Measurements from ENCODE around the gene PTH1R.

PTH1R gene

GRCh38 chr3:46934072-46934471 is 56.6 kb downstream of the PTH1R start:
- no peak for DNase-seq

GRCh38 chr3:46934498-46935167 is 57.1 kb downstream of the PTH1R start:
- no peak for DNase-seq

- DNase-seq = no peak
These were observed 57.8 kb downstream of the PTH1R start for GRCh38 chr3:46935168-46935858.

- DNase-seq = no peak
These were observed 58.6 kb downstream of the PTH1R start for GRCh38 chr3:46935989-46936558.

GRCh38 chr3:46936733-46937250 is 59.3 kb downstream of the PTH1R start:
- no peak for DNase-seq

- no peak for DNase-seq
These were observed 60.6 kb downstream of the PTH1R start for GRCh38 chr3:46938118-46938517.

- no peak for DNase-seq
These were observed 62.3 kb downstream of the PTH1R start for GRCh38 chr3:46939578-46940445.

GRCh38 chr3:46942076-46942475 is 64.6 kb downstream of the PTH1R start:
- DNase-seq = no peak

- no peak for DNase-seq
These were observed 65.1 kb downstream of the PTH1R start for GRCh38 chr3:46942481-46943236.

- DNase-seq = no peak
These were observed 66.0 kb downstream of the PTH1R start for GRCh38 chr3:46943237-46944187.

- no peak for DNase-seq
These were observed 66.7 kb downstream of the PTH1R start for GRCh38 chr3:46944191-46944590.

- no peak for DNase-seq
These were observed 68.9 kb downstream of the PTH1R start for GRCh38 chr3:46946416-46946815.

GRCh38 chr3:46946856-46947545 is 69.5 kb downstream of the PTH1R start:
- DNase-seq = no peak

- DNase-seq = no peak
These were observed 70.0 kb downstream of the PTH1R start for GRCh38 chr3:46947546-46947901.

GRCh38 chr3:46947981-46948791 is 70.7 kb downstream of the PTH1R start:
- no peak for DNase-seq

- DNase-seq = no peak
These were observed 71.5 kb downstream of the PTH1R start for GRCh38 chr3:46948830-46949671.

- no peak for DNase-seq
These were observed 72.7 kb downstream of the PTH1R start for GRCh38 chr3:46950177-46950576.

GRCh38 chr3:46950650-46951241 is 73.2 kb downstream of the PTH1R start:
- no peak for DNase-seq

All from NCI-H1048 (cell line).